ENCODE data around the gene ZMYND10.
"Not testable (repeated sequence)": the region's sequence is repeated elsewhere in the genome, so short reads cannot be mapped to it uniquely, and the experiment has no call there.

ZMYND10 gene

DNA sequence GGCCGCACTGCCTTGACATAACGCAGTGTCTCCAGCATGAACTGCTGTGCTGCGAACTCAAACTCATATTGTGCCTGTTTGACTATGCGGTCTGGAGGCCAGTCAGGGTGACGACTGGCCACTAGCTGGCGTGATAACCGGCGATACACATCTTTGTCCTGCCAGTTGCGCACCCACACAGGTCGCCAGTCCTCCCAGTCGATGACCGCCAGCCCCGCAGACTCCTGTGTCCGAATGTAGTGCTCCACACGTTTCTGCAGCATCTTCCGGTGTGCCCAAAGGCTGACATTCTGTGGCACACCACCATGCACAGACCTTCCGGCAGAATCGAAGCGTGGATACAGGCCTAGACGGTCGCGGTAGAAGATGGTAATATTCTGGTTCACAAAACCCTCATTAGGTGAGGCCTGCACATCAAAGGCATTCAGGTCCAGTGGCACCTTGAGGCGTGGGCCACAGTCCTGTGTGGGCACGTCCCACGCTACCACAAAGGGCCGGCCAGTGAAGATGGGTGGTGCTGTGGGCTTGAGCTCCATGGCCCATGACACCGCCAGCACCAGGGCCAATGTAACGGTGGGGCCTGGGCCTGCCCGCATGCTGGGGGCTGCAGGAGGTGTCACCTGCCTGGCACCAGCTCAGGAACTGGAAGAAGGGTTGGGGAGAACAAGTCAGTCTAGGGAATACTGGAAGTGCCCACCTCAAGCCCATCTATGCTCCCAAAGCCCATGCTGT lies 25.5 kb downstream of the ZMYND10 start:
- Mint-ChIP-seq H3K36me3 (ENCODE audit: low read depth) (peaks cover 8% of the 10 kb centered on the region), H3K4me3 (peak overlapping the region; percentile 91), H3K9me3 (no peaks in the 10 kb centered on the region), H3K4me1 (ENCODE audit: low read depth) (peaks cover 44% of the 10 kb centered on the region), H3K27ac (no peak overlapping the region), H3K27me3 (no peaks in the 10 kb centered on the region)

- Mint-ChIP-seq H3K4me1 (ENCODE audit: low read depth) (peaks cover 37% of the 10 kb centered on the region), H3K27me3 (no peaks in the 10 kb centered on the region), H3K36me3 (ENCODE audit: low read depth) (peaks cover 8% of the 10 kb centered on the region), H3K4me3 (peak overlapping the region; percentile 26), H3K27ac (no peak overlapping the region), H3K9me3 (no peaks in the 10 kb centered on the region)
Measured at GRCh38 chr3:50319181-50319893, 26.2 kb downstream of the ZMYND10 start.

- H3K4me3 Mint-ChIP-seq: no peak overlapping the region
- H3K4me1 Mint-ChIP-seq (ENCODE audit: low read depth): peaks cover 37% of the 10 kb centered on the region
- peaks cover 8% of the 10 kb centered on the region for H3K36me3 Mint-ChIP-seq (ENCODE audit: low read depth)
- H3K9me3 Mint-ChIP-seq: no peaks in the 10 kb centered on the region
- no peak overlapping the region for H3K27ac Mint-ChIP-seq
- H3K27me3 Mint-ChIP-seq: no peaks in the 10 kb centered on the region
Measured at GRCh38 chr3:50318615-50319014, 26.9 kb downstream of the ZMYND10 start.

DNA sequence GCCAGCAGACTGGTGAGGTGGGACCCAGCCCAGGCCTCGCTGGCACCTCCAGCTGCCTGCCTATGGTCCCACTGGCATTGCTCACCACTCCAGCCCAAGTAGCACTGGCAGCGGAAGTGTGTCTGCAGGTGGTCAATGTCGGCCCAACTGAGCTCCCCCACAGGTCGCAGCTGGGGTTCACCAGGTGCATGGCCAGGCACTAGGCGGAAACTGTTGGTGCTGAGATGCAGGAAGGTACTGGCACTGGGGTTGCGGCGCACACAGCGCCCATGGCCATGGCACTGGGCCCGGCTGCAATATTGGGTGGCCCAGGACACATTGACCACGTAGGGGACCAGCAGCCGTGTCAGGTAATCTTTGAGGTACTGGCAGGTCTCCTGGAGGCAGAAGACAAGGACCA lies 27.4 kb downstream of the ZMYND10 start:
- peaks cover 8% of the 10 kb centered on the region for H3K36me3 Mint-ChIP-seq (ENCODE audit: low read depth)
- H3K27me3 Mint-ChIP-seq: no peaks in the 10 kb centered on the region
- no peak overlapping the region for H3K27ac Mint-ChIP-seq
- H3K9me3 Mint-ChIP-seq: no peaks in the 10 kb centered on the region
- no peak overlapping the region for H3K4me3 Mint-ChIP-seq
- H3K4me1 Mint-ChIP-seq (ENCODE audit: low read depth): peaks cover 37% of the 10 kb centered on the region

- Mint-ChIP-seq H3K27me3 (no peaks in the 10 kb centered on the region), H3K27ac (no peak overlapping the region), H3K4me3 (no peak overlapping the region), H3K4me1 (ENCODE audit: low read depth) (peaks cover 37% of the 10 kb centered on the region), H3K9me3 (no peaks in the 10 kb centered on the region), H3K36me3 (ENCODE audit: low read depth) (peaks cover 8% of the 10 kb centered on the region)
Measured at GRCh38 chr3:50317300-50317699, 28.2 kb downstream of the ZMYND10 start.

DNA sequence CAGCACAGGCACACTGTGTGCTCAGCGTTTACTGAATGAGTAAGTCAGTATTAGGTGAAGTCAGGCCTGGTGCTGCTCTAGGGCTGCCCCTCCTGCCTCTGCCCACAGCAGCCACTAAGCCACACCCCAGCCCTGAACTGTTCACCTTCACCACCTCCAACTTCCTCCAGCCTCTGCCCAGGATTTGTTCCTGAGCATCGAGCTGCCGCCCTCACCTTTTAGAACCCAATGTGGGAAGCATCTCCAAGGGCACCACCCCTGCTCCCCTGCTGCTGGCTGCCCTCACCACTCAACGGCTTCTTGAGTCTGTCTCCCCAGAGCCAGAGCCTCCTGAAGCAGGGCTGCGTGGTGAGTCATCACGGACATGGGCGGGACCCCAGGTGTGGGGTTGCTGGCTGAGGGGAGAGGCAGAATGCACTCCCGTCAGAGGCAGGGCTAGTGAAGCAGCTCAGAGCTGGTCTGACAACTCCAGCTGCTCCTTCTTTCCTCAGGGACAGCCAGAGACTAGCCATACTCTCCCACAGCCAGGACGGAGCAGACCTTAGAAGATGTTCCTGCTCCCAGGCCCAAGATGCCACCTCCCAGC lies 28.8 kb downstream of the ZMYND10 start:
- no peak overlapping the region for H3K27ac Mint-ChIP-seq
- no peak overlapping the region for H3K4me3 Mint-ChIP-seq
- H3K4me1 Mint-ChIP-seq (ENCODE audit: low read depth): peaks cover 37% of the 10 kb centered on the region
- peaks cover 8% of the 10 kb centered on the region for H3K36me3 Mint-ChIP-seq (ENCODE audit: low read depth)
- no peaks in the 10 kb centered on the region for H3K9me3 Mint-ChIP-seq
- H3K27me3 Mint-ChIP-seq: no peaks in the 10 kb centered on the region

- peaks cover 28% of the 10 kb centered on the region for H3K4me1 Mint-ChIP-seq (ENCODE audit: low read depth)
- H3K27ac Mint-ChIP-seq: no peak overlapping the region
- no peaks in the 10 kb centered on the region for H3K9me3 Mint-ChIP-seq
Measured at GRCh38 chr3:50314816-50315215, 30.7 kb downstream of the ZMYND10 start.

DNA sequence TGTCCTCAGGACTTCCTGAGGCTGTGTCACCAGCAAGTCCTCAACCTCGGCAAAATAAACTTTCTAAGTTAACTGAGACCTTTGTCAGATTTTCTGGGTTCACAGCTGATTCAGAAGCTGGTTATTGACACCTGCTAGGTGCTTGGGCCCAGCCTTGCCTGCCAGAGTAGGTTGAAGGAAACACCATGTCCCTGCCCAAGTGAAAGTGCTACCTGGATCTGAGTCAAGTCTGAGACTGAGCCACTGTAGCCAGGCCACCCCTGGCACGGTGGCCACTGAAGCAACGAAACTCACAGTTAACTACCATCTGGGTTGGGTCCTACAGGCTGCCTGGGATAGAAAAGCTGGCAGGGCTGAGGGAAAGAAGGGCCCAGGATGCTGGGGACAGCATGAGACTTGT lies 31.2 kb downstream of the ZMYND10 start:
- H3K4me1 Mint-ChIP-seq (ENCODE audit: low read depth): peaks cover 25% of the 10 kb centered on the region
- H3K9me3 Mint-ChIP-seq: no peaks in the 10 kb centered on the region
- H3K4me3 Mint-ChIP-seq: no peak overlapping the region
- H3K27me3 Mint-ChIP-seq: no peaks in the 10 kb centered on the region
- H3K27ac Mint-ChIP-seq: no peak overlapping the region
- H3K36me3 Mint-ChIP-seq (ENCODE audit: low read depth): peaks cover 14% of the 10 kb centered on the region

More at GRCh38 chr3:50314816-50315215, 30.7 kb downstream of the ZMYND10 start:
- H3K4me3 Mint-ChIP-seq: no peak overlapping the region
- peaks cover 10% of the 10 kb centered on the region for H3K36me3 Mint-ChIP-seq (ENCODE audit: low read depth)
- no peaks in the 10 kb centered on the region for H3K27me3 Mint-ChIP-seq

DNA sequence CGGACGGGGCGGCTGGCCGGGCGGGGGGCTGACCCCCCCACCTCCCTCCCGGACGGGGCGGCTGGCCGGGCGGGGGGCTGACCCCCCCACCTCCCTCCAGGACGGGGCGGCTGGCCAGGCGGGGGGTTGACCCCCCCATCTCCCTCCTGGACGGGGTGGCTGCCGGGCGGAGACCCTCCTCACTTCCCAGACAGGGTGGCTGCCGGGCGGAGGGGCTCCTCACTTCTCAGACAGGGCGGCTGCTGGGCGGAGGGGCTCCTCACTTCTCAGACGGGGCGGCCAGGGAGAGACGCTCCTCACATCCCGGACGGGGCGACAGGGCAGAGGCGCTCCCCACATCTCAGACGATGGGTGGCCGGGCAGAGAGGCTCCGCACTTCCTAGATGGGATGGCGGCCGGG lies 33.5 kb downstream of the ZMYND10 start:
- H3K27ac Mint-ChIP-seq; H3K27me3 Mint-ChIP-seq; H3K4me3 Mint-ChIP-seq; H3K4me1 Mint-ChIP-seq (ENCODE audit: low read depth); H3K9me3 Mint-ChIP-seq: not testable (repeated sequence)
- peaks cover 10% of the 10 kb centered on the region for H3K36me3 Mint-ChIP-seq (ENCODE audit: low read depth)

- Mint-ChIP-seq H3K36me3 (ENCODE audit: low read depth) (peaks cover 6% of the 10 kb centered on the region), H3K9me3 (no peaks in the 10 kb centered on the region), H3K4me3 (no peak overlapping the region), H3K27me3 (no peaks in the 10 kb centered on the region), H3K4me1 (ENCODE audit: low read depth) (peaks cover 20% of the 10 kb centered on the region), H3K27ac (no peak overlapping the region)
Measured at GRCh38 chr3:50304601-50305000, 40.9 kb downstream of the ZMYND10 start.

DNA sequence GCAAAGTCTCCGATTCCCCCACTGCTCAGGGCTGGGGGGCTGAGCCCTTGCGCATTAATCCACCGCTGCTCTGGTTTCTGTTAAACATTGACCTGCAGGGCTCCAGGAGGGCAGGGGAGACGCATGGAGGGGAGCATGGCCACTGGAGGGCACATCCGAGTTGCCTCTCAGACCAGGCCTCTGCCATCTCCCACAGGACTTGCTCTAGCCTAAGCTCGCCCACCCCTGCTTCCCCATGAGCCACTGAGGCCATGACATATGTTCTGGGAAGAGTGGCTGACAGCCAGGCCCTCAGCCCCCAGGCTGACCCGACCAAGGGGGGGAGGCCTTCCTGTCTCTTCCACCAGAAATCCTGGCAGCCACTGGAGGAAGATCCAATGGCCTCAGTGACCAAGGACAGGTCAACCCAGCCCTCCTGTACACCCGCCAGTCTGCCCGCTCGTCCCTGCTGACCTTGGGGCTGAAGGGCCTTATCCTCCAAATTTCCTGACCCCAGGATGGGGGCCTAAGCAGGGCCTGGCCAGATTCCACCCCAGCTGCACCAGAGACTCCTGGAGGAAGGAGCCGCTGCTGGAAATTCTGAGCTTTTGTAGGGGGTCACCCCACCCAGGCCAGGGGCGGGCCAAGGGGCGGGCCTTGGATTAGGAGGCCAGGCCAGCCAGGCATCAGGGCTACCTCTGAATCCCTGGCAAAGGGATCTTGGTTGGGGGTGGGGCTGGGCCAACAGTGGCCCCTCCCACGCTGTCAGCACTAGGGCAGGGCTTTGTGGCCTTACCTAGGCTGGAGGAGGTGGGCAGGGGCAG lies 42.3 kb downstream of the ZMYND10 start, which contains the start of gene HYAL1:
Gene HYAL1 (minus strand): TSS at position 562 of the 803 bp plus-strand sequence. CDS start 618 bp downstream, outside the sequence.
- Mint-ChIP-seq H3K4me1 (ENCODE audit: low read depth) (peaks cover 25% of the 10 kb centered on the region), H3K27me3 (no peaks in the 10 kb centered on the region), H3K4me3 (no peak within 1 kb of the TSS), H3K9me3 (no peaks in the 10 kb centered on the region), H3K36me3 (ENCODE audit: low read depth) (no peaks in the 10 kb centered on the region), H3K27ac (no peak within 1 kb of the TSS)

DNA sequence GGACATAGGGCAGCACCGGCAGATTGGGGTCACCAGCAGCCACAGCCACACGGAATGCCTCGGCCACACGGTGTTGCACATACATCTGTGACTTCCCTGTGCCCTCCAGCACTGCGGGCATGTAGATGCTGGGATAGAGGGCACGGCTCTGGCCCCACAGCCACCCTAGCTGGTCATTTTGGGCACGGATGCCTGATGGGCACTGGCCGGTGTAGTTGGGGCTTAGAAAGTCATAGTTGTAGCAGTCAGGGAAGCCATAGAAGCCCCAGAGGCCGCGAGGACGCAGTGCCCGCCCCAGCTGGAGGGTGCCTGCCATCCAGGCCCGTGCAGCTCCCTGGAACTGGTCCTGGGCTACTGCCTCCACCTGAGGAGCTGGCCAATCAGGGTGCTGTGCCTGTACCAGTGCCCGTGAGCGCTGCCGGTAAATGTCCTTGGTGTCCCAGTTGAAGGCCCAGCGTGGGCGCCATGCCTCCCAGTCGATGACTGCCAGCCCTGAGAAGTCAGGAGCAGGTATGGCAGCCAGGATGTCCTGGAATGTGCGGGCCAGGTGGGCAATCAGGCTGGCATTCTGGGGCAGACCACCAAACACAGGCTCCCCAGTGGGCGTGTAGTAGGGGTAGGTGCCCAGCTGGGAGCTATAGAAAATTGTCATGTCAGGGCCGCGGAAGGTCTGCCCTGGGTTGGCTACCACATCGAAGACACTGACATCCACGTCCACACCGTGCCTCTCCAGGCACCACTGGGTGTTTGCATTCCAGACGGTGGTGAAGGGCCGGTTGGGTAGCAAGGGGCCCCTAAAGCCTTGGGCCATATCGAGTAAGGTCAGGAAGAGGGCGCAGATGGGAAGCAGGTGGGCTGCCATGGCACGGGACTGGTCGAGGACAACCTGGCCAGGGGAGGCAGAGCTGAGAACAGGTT lies 43.2 kb downstream of the ZMYND10 start:
- no peak overlapping the region for H3K27ac Mint-ChIP-seq
- H3K4me1 Mint-ChIP-seq (ENCODE audit: low read depth): peaks cover 29% of the 10 kb centered on the region
- no peaks in the 10 kb centered on the region for H3K9me3 Mint-ChIP-seq
- H3K27me3 Mint-ChIP-seq: no peaks in the 10 kb centered on the region
- no peaks in the 10 kb centered on the region for H3K36me3 Mint-ChIP-seq (ENCODE audit: low read depth)
- no peak overlapping the region for H3K4me3 Mint-ChIP-seq

GRCh38 chr3:50300681-50301254 lies 44.8 kb downstream of the ZMYND10 start:
- Mint-ChIP-seq H3K9me3 (no peaks in the 10 kb centered on the region), H3K36me3 (ENCODE audit: low read depth) (no peaks in the 10 kb centered on the region), H3K27ac (peak overlapping the region; percentile 91), H3K4me3 (peak overlapping the region; percentile 99), H3K4me1 (ENCODE audit: low read depth) (peaks cover 29% of the 10 kb centered on the region), H3K27me3 (no peaks in the 10 kb centered on the region)
